Measurements from ENCODE around the gene TSNAX.
"Not testable (repeated sequence)": the region's sequence is repeated elsewhere in the genome, so short reads cannot be mapped to it uniquely, and the experiment has no call there.

Gene TSNAX

GRCh38 chr1:231564373-231564772 is 35.9 kb downstream of the TSNAX start:
- no peak for DNase-seq

- DNase-seq = no peak
These were observed 38.0 kb downstream of the TSNAX start for GRCh38 chr1:231566496-231566895.

- DNase-seq = not testable (repeated sequence)
These were observed 41.8 kb downstream of the TSNAX start for GRCh38 chr1:231570262-231570661.

- DNase-seq = no peak
These were observed 43.4 kb downstream of the TSNAX start for GRCh38 chr1:231571904-231572303.

GRCh38 chr1:231575472-231575871 is 47.0 kb downstream of the TSNAX start:
- peak; percentile 8 for DNase-seq

- no peak for DNase-seq
These were observed 48.6 kb downstream of the TSNAX start for GRCh38 chr1:231576804-231577718.

- peak; percentile 26 for DNase-seq
These were observed 52.4 kb downstream of the TSNAX start for GRCh38 chr1:231580874-231581273.

GRCh38 chr1:231581859-231582258 is 53.4 kb downstream of the TSNAX start:
- DNase-seq = no peak

GRCh38 chr1:231583376-231583775 is 54.9 kb downstream of the TSNAX start:
- no peak for DNase-seq

- DNase-seq = peak; percentile 75
These were observed 55.6 kb downstream of the TSNAX start for GRCh38 chr1:231584117-231584516.

- DNase-seq = no peak
These were observed 56.5 kb downstream of the TSNAX start for GRCh38 chr1:231584921-231585320.

- peak; percentile 84 for DNase-seq
These were observed 62.2 kb downstream of the TSNAX start for GRCh38 chr1:231590453-231591198.

GRCh38 chr1:231591466-231591865 is 63.0 kb downstream of the TSNAX start:
- DNase-seq = no peak

GRCh38 chr1:231592809-231593208 is 64.3 kb downstream of the TSNAX start:
- no peak for DNase-seq

- not testable (repeated sequence) for DNase-seq
These were observed 64.8 kb downstream of the TSNAX start for GRCh38 chr1:231593264-231593663.

GRCh38 chr1:231594123-231594522 is 65.7 kb downstream of the TSNAX start:
- no peak for DNase-seq

GRCh38 chr1:231594749-231595148 is 66.3 kb downstream of the TSNAX start:
- no peak for DNase-seq

GRCh38 chr1:231596337-231596791 is 67.9 kb downstream of the TSNAX start:
- no peak for DNase-seq

- no peak for DNase-seq
These were observed 69.5 kb downstream of the TSNAX start for GRCh38 chr1:231597971-231598370.

GRCh38 chr1:231600458-231600976 is 72.0 kb downstream of the TSNAX start:
- DNase-seq = no peak

GRCh38 chr1:231601824-231602672 is 73.6 kb downstream of the TSNAX start:
- no peak for DNase-seq

- DNase-seq = no peak
These were observed 74.2 kb downstream of the TSNAX start for GRCh38 chr1:231602673-231602984.

Data from hematopoietic multipotent progenitor cell treated with erythropoietin and hydrocortisone succinate and interleukin-3 and kit ligand, for 4 days (in vitro differentiated cells).